Activated naive CD4-positive, alpha-beta T cell treated with anti-CD3 and anti-CD28 coated beads, Interleukin-2, amount 50 U/mL, for 24 hours (primary cell): ENCODE data around the gene MACF1.

Experiments
- H3K27ac Mint-ChIP-seq: one replicate; pipeline ENCODE4 v1.8.0; 2021; ENCODE audit warnings: mild to moderate bottlenecking, mixed read lengths
- H3K27me3 Mint-ChIP-seq: one replicate; pipeline ENCODE4 v1.8.0; 2021; ENCODE audit warnings: mixed read lengths
- H3K36me3 Mint-ChIP-seq: one replicate; pipeline ENCODE4 v1.8.0; 2021; ENCODE audit warnings: mixed read lengths
- H3K4me1 Mint-ChIP-seq: one replicate; pipeline ENCODE4 v1.8.0; 2021; ENCODE audit warnings: mixed read lengths
- H3K4me3 Mint-ChIP-seq: one replicate; pipeline ENCODE4 v1.8.0; 2021; ENCODE audit warnings: mild to moderate bottlenecking, mixed read lengths
- H3K9me3 Mint-ChIP-seq: one replicate; pipeline ENCODE4 v1.8.0; 2021; ENCODE audit warnings: mixed read lengths

The MACF1 gene

GRCh38 chr1:39173119-39173994 is 31.1 kb upstream of the MACF1 start:
- H3K9me3 Mint-ChIP-seq, result no peaks in the 10 kb centered on the region
- no peaks in the 10 kb centered on the region for H3K36me3 Mint-ChIP-seq
- no peak overlapping the region for H3K27ac Mint-ChIP-seq
- H3K27me3 Mint-ChIP-seq, result no peaks in the 10 kb centered on the region
- no peak overlapping the region for H3K4me3 Mint-ChIP-seq
- H3K4me1 Mint-ChIP-seq, result no peaks in the 10 kb centered on the region

- Mint-ChIP-seq H3K36me3 (no peaks in the 10 kb centered on the region), H3K27ac (no peak overlapping the region), H3K27me3 (no peaks in the 10 kb centered on the region), H3K9me3 (no peaks in the 10 kb centered on the region), H3K4me3 (no peak overlapping the region), H3K4me1 (no peaks in the 10 kb centered on the region)
Observed at GRCh38 chr1:39173995-39174380, 30.5 kb upstream of the MACF1 start.

GRCh38 chr1:39174390-39175081 is 30.0 kb upstream of the MACF1 start:
- Mint-ChIP-seq H3K9me3 (no peaks in the 10 kb centered on the region), H3K27ac (no peak overlapping the region), H3K4me3 (no peak overlapping the region), H3K27me3 (no peaks in the 10 kb centered on the region), H3K36me3 (no peaks in the 10 kb centered on the region), H3K4me1 (no peaks in the 10 kb centered on the region)

GRCh38 chr1:39177706-39178105 is 26.8 kb upstream of the MACF1 start:
- Mint-ChIP-seq H3K4me3 (no peak overlapping the region), H3K36me3 (no peaks in the 10 kb centered on the region), H3K27me3 (no peaks in the 10 kb centered on the region), H3K9me3 (no peaks in the 10 kb centered on the region), H3K4me1 (peaks cover 4% of the 10 kb centered on the region), H3K27ac (no peak overlapping the region)

- H3K4me3 Mint-ChIP-seq, result no peak overlapping the region
- no peaks in the 10 kb centered on the region for H3K27me3 Mint-ChIP-seq
- H3K36me3 Mint-ChIP-seq, result no peaks in the 10 kb centered on the region
- H3K27ac Mint-ChIP-seq, result no peak overlapping the region
- peaks cover 14% of the 10 kb centered on the region for H3K4me1 Mint-ChIP-seq
- H3K9me3 Mint-ChIP-seq, result no peaks in the 10 kb centered on the region
Observed at GRCh38 chr1:39178541-39179431, 25.7 kb upstream of the MACF1 start.

GRCh38 chr1:39181311-39181710 is 23.2 kb upstream of the MACF1 start:
- Mint-ChIP-seq H3K4me3 (no peak overlapping the region), H3K27me3 (no peaks in the 10 kb centered on the region), H3K27ac (no peak overlapping the region), H3K9me3 (no peaks in the 10 kb centered on the region), H3K4me1 (peaks cover 38% of the 10 kb centered on the region), H3K36me3 (no peaks in the 10 kb centered on the region)

GRCh38 chr1:39182804-39183203 is 21.7 kb upstream of the MACF1 start:
- peak overlapping the region; percentile 4 for H3K4me3 Mint-ChIP-seq
- H3K27ac Mint-ChIP-seq, result peak overlapping the region; percentile 98
- H3K27me3 Mint-ChIP-seq, result no peaks in the 10 kb centered on the region
- no peaks in the 10 kb centered on the region for H3K36me3 Mint-ChIP-seq
- H3K9me3 Mint-ChIP-seq, result no peaks in the 10 kb centered on the region
- peaks cover 52% of the 10 kb centered on the region for H3K4me1 Mint-ChIP-seq

- Mint-ChIP-seq H3K9me3 (no peaks in the 10 kb centered on the region), H3K4me3 (peak overlapping the region; percentile 73), H3K4me1 (peaks cover 56% of the 10 kb centered on the region), H3K36me3 (no peaks in the 10 kb centered on the region), H3K27me3 (no peaks in the 10 kb centered on the region), H3K27ac (peak overlapping the region; percentile 98)
Observed at GRCh38 chr1:39183503-39184353, 20.8 kb upstream of the MACF1 start.

GRCh38 chr1:39184354-39184818 is 20.1 kb upstream of the MACF1 start:
- Mint-ChIP-seq H3K27ac (peak overlapping the region; percentile 98), H3K9me3 (no peaks in the 10 kb centered on the region), H3K4me3 (peak overlapping the region; percentile 73), H3K36me3 (no peaks in the 10 kb centered on the region), H3K4me1 (peaks cover 61% of the 10 kb centered on the region), H3K27me3 (no peaks in the 10 kb centered on the region)

GRCh38 chr1:39187275-39188046 is 17.0 kb upstream of the MACF1 start:
- Mint-ChIP-seq H3K36me3 (no peaks in the 10 kb centered on the region), H3K4me3 (peak overlapping the region; percentile 68), H3K27ac (peak overlapping the region; percentile 97), H3K9me3 (no peaks in the 10 kb centered on the region), H3K4me1 (peaks cover 86% of the 10 kb centered on the region), H3K27me3 (no peaks in the 10 kb centered on the region)

- Mint-ChIP-seq H3K27me3 (no peaks in the 10 kb centered on the region), H3K4me3 (peak overlapping the region; percentile 72), H3K4me1 (peaks cover 86% of the 10 kb centered on the region), H3K27ac (peak overlapping the region; percentile 95), H3K9me3 (peaks cover 5% of the 10 kb centered on the region), H3K36me3 (peaks cover 2% of the 10 kb centered on the region)
Observed at GRCh38 chr1:39189592-39190041, 14.9 kb upstream of the MACF1 start.

- Mint-ChIP-seq H3K9me3 (peaks cover 5% of the 10 kb centered on the region), H3K36me3 (peaks cover 2% of the 10 kb centered on the region), H3K4me1 (peaks cover 86% of the 10 kb centered on the region)
Observed at GRCh38 chr1:39190096-39190495, 14.4 kb upstream of the MACF1 start.

GRCh38 chr1:39194398-39195051 is 10.0 kb upstream of the MACF1 start:
- Mint-ChIP-seq H3K9me3 (peaks cover 5% of the 10 kb centered on the region), H3K36me3 (peaks cover 2% of the 10 kb centered on the region), H3K4me3 (peak overlapping the region; percentile 80), H3K4me1 (peaks cover 82% of the 10 kb centered on the region), H3K27ac (peak overlapping the region; percentile 100), H3K27me3 (no peaks in the 10 kb centered on the region)

More at GRCh38 chr1:39190096-39190495, 14.4 kb upstream of the MACF1 start:
- H3K4me3 Mint-ChIP-seq, result peak overlapping the region; percentile 72
- peak overlapping the region; percentile 95 for H3K27ac Mint-ChIP-seq
- no peaks in the 10 kb centered on the region for H3K27me3 Mint-ChIP-seq
